Measurements from ENCODE around the gene CDK4. TPM values are rescaled to one million over a fixed set of nuclear protein-coding genes. Genes with fewer than 3 reads are reported as not detected.

CDK4 gene
- total RNA-seq, 1 experiment from 2014 or later, result 330 TPM

- no peak for DNase-seq (ENCODE audit: low read depth)
Observed at GRCh38 chr12:57757771-57758170, 5.7 kb upstream of the CDK4 start.

- DNase-seq (ENCODE audit: low read depth), result no peak
Observed at GRCh38 chr12:57756406-57757341, 4.6 kb upstream of the CDK4 start.

GRCh38 chr12:57755454-57756372, 3.6 kb upstream of the CDK4 start:
- no peak for DNase-seq (ENCODE audit: low read depth)

- DNase-seq (ENCODE audit: low read depth), result no peak
Observed at GRCh38 chr12:57755194-57755453, 3.0 kb upstream of the CDK4 start.

- no peak for DNase-seq (ENCODE audit: low read depth)
Observed at GRCh38 chr12:57754411-57755193, 2.5 kb upstream of the CDK4 start, which contains the start of gene MARCHF9. TSS of gene MARCHF9 (plus strand) at chr12:57755103. CDS start at chr12:57755529, 426 bp downstream.

GRCh38 chr12:57753756-57754337, 1.7 kb upstream of the CDK4 start:
- no peak for DNase-seq (ENCODE audit: low read depth)

- DNase-seq (ENCODE audit: low read depth), result no peak
Observed at GRCh38 chr12:57752668-57753000, 524 bp upstream of the CDK4 start.

- DNase-seq (ENCODE audit: low read depth), result peak; percentile 64
Observed at GRCh38 chr12:57751432-57751787, 700 bp downstream of the CDK4 start.

GRCh38 chr12:57750561-57751431, 1.3 kb downstream of the CDK4 start:
- no peak for DNase-seq (ENCODE audit: low read depth)

- DNase-seq (ENCODE audit: low read depth), result no peak
Observed at GRCh38 chr12:57749061-57749460, 3.0 kb downstream of the CDK4 start.

- no peak for DNase-seq (ENCODE audit: low read depth)
Observed at GRCh38 chr12:57746025-57746424, 6.1 kb downstream of the CDK4 start.

- no peak for DNase-seq (ENCODE audit: low read depth)
Observed at GRCh38 chr12:57745485-57745881, 6.6 kb downstream of the CDK4 start.

- DNase-seq (ENCODE audit: low read depth), result peak; percentile 98
Observed at GRCh38 chr12:57744777-57745484, 7.2 kb downstream of the CDK4 start, which contains the start of gene TSPAN31. TSS of gene TSPAN31 (plus strand) at chr12:57745039. CDS start at chr12:57745155, 116 bp downstream.

- no peak for DNase-seq (ENCODE audit: low read depth)
Observed at GRCh38 chr12:57744194-57744776, 7.8 kb downstream of the CDK4 start.

GRCh38 chr12:57743769-57744168, 8.3 kb downstream of the CDK4 start:
- no peak for DNase-seq (ENCODE audit: low read depth)

- no peak for DNase-seq (ENCODE audit: low read depth)
Observed at GRCh38 chr12:57741844-57742738, 10.0 kb downstream of the CDK4 start.

GRCh38 chr12:57741413-57741789, 10.7 kb downstream of the CDK4 start:
- no peak for DNase-seq (ENCODE audit: low read depth)

- DNase-seq (ENCODE audit: low read depth), result no peak
Observed at GRCh38 chr12:57740656-57741412, 11.3 kb downstream of the CDK4 start.

Measured in LHCN-M2 (cell line).